Nephron progenitor cell (in vitro differentiated cells): ENCODE data around the gene SNCB.

Experiments
- DNase-seq: peaks from one replicate; pipeline ENCODE4 v3.0.0; 2021
- H3K27ac Mint-ChIP-seq: 2 replicates; pipeline ENCODE4 v1.8.0; 2021; ENCODE audit warnings: mild to moderate bottlenecking, moderate library complexity, mixed read lengths
- H3K27me3 Mint-ChIP-seq: 2 replicates; pipeline ENCODE4 v1.8.0; 2021; ENCODE audit warnings: mild to moderate bottlenecking, low read depth, mixed read lengths; ENCODE audit not compliant: poor library complexity
- H3K36me3 Mint-ChIP-seq: 2 replicates; pipeline ENCODE4 v1.8.0; 2021; ENCODE audit warnings: low read depth, mixed read lengths
- H3K4me1 Mint-ChIP-seq: 2 replicates; pipeline ENCODE4 v1.8.0; 2021; ENCODE audit warnings: mixed read lengths
- H3K4me3 Mint-ChIP-seq: 2 replicates; pipeline ENCODE4 v1.8.0; 2021; ENCODE audit warnings: mild to moderate bottlenecking, moderate library complexity, mixed read lengths
- H3K9me3 Mint-ChIP-seq: 2 replicates; pipeline ENCODE4 v1.8.0; 2021; ENCODE audit warnings: mild to moderate bottlenecking, moderate library complexity, mixed read lengths
- CTCF ChIP-seq: fragments of 200-600 bp; sonication (generic); IDR thresholded peaks from 2 replicates; pipeline ENCODE4 v1.5.0; 2021; ENCODE audit warnings: antibody characterized with exemption

Gene SNCB

GRCh38 chr5:176621661-176622079, 8.7 kb downstream of the SNCB start:
- no peaks in the 10 kb centered on the region for H3K9me3 Mint-ChIP-seq
- no peaks in the 10 kb centered on the region for H3K36me3 Mint-ChIP-seq
- H3K27me3 Mint-ChIP-seq = peaks cover 96% of the 10 kb centered on the region
- no peak overlapping the region for H3K4me3 Mint-ChIP-seq
- peaks cover 10% of the 10 kb centered on the region for H3K4me1 Mint-ChIP-seq
- H3K27ac Mint-ChIP-seq = no peak overlapping the region
- TF ChIP-seq CTCF = no peak
- no peak for DNase-seq

- Mint-ChIP-seq H3K27ac (no peak overlapping the region), H3K9me3 (no peaks in the 10 kb centered on the region), H3K4me3 (peak overlapping the region; percentile 63), H3K36me3 (no peaks in the 10 kb centered on the region), H3K27me3 (peaks cover 96% of the 10 kb centered on the region), H3K4me1 (peaks cover 6% of the 10 kb centered on the region)
- no peak for DNase-seq
- TF ChIP-seq CTCF = no peak
These were observed 9.9 kb downstream of the SNCB start for GRCh38 chr5:176620333-176620981.

- H3K4me3 Mint-ChIP-seq = peak overlapping the region; percentile 63
- no peak overlapping the region for H3K27ac Mint-ChIP-seq
- DNase-seq = no peak
- no peaks in the 10 kb centered on the region for H3K9me3 Mint-ChIP-seq
- peaks cover 97% of the 10 kb centered on the region for H3K27me3 Mint-ChIP-seq
- H3K4me1 Mint-ChIP-seq = peaks cover 6% of the 10 kb centered on the region
- no peaks in the 10 kb centered on the region for H3K36me3 Mint-ChIP-seq
- TF ChIP-seq CTCF = no peak
These were observed 10.6 kb downstream of the SNCB start for GRCh38 chr5:176619569-176620332.

- Mint-ChIP-seq H3K4me1 (peaks cover 7% of the 10 kb centered on the region), H3K9me3 (no peaks in the 10 kb centered on the region), H3K27ac (no peak overlapping the region), H3K4me3 (peak overlapping the region; percentile 15), H3K36me3 (no peaks in the 10 kb centered on the region), H3K27me3 (peaks cover 96% of the 10 kb centered on the region)
- TF ChIP-seq CTCF = peak; percentile 33
- DNase-seq = peak; percentile 96
These were observed 11.1 kb downstream of the SNCB start for GRCh38 chr5:176619203-176619568.

- no peaks in the 10 kb centered on the region for H3K9me3 Mint-ChIP-seq
- peaks cover 97% of the 10 kb centered on the region for H3K27me3 Mint-ChIP-seq
- H3K4me3 Mint-ChIP-seq = no peak overlapping the region
- H3K4me1 Mint-ChIP-seq = peaks cover 12% of the 10 kb centered on the region
- no peak for TF ChIP-seq CTCF
- DNase-seq = no peak
- no peaks in the 10 kb centered on the region for H3K36me3 Mint-ChIP-seq
- no peak overlapping the region for H3K27ac Mint-ChIP-seq
These were observed 11.6 kb downstream of the SNCB start for GRCh38 chr5:176618783-176619182.
